SJCRH30 (cell line): Measurements from ENCODE around the gene NR1H3. TPM values are rescaled to one million over a fixed set of nuclear protein-coding genes. Genes with fewer than 3 reads are reported as not detected.
"Not testable (repeated sequence)": the region's sequence is repeated elsewhere in the genome, so short reads cannot be mapped to it uniquely, and the experiment has no call there.

Experiments
- DNase-seq, 2 experiments: peaks; one replicate each; pipeline ENCODE4 v3.0.0-alpha.2; 2015 to 2020
- H3K27ac ChIP-seq: fragments of 250-450 bp; sonication (Bioruptor Pico); 2 replicates; pipeline ENCODE4 v1.5.1; 2020; ENCODE audit warnings: mild to moderate bottlenecking, moderate library complexity
- H3K27me3 ChIP-seq: fragments of 250-450 bp; sonication (Bioruptor Pico); 2 replicates; pipeline ENCODE4 v1.5.1; 2020; ENCODE audit warnings: mild to moderate bottlenecking, moderate library complexity
- H3K36me3 ChIP-seq: fragments of 250-450 bp; sonication (Bioruptor Pico); 2 replicates; pipeline ENCODE4 v1.5.1; 2020; ENCODE audit warnings: mild to moderate bottlenecking, moderate library complexity
- H3K4me1 ChIP-seq: fragments of 250-450 bp; sonication (Bioruptor Pico); 2 replicates; pipeline ENCODE4 v1.5.1; 2020; ENCODE audit warnings: mild to moderate bottlenecking, moderate library complexity
- H3K4me3 ChIP-seq: fragments of 250-450 bp; sonication (Bioruptor Pico); 2 replicates; pipeline ENCODE4 v1.5.1; 2020; ENCODE audit warnings: mild to moderate bottlenecking, moderate library complexity
- H3K9me3 ChIP-seq: fragments of 250-450 bp; sonication (Bioruptor Pico); replicated peaks from 2 replicates; pipeline ENCODE4 v1.5.1; 2020; ENCODE audit warnings: mild to moderate bottlenecking, moderate library complexity
- total RNA-seq: library from RNA; depleted of rRNA; stranded (reverse); fragments of >200 nt; shearing (Covaris generic); gene quantifications from 2 replicates; pipeline ENCODE4 v1.2.3, GENCODE V29; 2014

The NR1H3 gene
- total RNA-seq, 1 experiment from 2014 or later = 4.1 TPM

DNA sequence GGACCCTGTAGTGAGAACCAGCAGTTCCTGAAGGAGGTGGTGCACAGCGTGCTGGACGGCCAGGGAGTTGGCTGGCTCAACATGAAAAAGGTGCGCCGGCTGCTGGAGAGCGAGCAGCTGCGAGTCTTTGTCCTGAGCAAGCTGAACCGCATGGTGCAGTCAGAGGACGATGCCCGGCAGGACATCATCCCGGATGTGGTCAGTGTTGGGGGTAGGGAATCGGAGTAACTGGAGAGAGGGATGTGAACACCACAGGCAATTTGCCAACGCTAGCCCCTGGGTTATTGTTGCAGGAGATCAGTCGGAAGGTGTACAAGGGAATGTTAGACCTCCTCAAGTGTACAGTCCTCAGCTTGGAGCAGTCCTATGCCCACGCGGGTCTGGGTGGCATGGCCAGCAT lies 32.1 kb downstream of the NR1H3 start:
- H3K9me3 ChIP-seq = no peaks in the 10 kb centered on the region
- H3K4me1 ChIP-seq = no peaks in the 10 kb centered on the region
- H3K27ac ChIP-seq = no peak overlapping the region
- no peak overlapping the region for H3K4me3 ChIP-seq
- no peaks in the 10 kb centered on the region for H3K27me3 ChIP-seq
- peaks cover 59% of the 10 kb centered on the region for H3K36me3 ChIP-seq
- no peak for DNase-seq

DNA sequence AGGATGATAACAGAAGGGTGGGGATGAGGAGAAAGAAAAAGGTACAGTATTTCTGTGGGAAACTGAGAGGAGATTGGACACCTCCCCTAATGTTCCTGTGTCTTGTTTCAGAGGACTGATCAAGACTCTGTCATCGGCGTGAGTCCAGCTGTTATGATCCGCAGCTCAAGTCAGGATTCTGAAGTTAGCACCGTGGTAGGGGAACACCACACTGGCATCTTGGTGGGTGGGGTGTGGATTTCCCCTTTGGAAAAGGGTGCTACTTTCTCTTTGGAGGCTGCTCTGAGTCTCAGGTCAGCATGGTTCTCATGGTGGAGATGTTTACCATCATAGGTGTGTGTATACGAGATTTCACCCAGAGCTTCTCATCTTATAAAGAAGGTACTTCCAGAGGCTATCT lies 37.6 kb downstream of the NR1H3 start:
- Histone ChIP-seq H3K27me3 (no peaks in the 10 kb centered on the region), H3K27ac (no peak overlapping the region), H3K36me3 (peaks cover 66% of the 10 kb centered on the region)

DNA sequence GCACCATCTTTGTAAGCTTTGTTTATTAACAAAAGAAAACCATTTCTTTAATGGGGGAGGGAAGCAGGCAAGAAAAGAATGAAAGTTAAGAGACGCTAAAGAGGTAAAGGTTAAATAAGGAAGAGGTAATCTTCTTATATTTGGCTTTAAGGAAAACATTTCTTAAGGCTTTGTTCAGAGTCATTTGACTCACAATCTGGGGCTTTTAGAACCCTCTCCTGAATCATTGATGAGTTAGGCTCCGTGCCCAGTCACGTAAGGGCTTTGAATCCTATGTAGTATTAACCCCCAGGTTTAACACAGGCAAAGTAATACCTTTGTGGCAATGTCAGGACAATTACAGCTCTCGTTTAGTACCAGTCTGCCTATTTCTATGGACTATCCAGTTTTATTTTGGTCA lies 38.2 kb downstream of the NR1H3 start:
- Histone ChIP-seq H3K27ac (no peak overlapping the region), H3K4me3 (no peak overlapping the region), H3K4me1 (no peaks in the 10 kb centered on the region), H3K9me3 (peaks cover 3% of the 10 kb centered on the region; the same call in 1 of the 2 replicates), H3K27me3 (no peaks in the 10 kb centered on the region), H3K36me3 (peaks cover 65% of the 10 kb centered on the region)
- no peak for DNase-seq

More for the DNA sequence above, 37.6 kb downstream of the NR1H3 start:
- H3K4me3 ChIP-seq = no peak overlapping the region
- no peak for DNase-seq
- H3K4me1 ChIP-seq = no peaks in the 10 kb centered on the region
- peaks cover 3% of the 10 kb centered on the region; the same call in 1 of the 2 replicates for H3K9me3 ChIP-seq

DNA sequence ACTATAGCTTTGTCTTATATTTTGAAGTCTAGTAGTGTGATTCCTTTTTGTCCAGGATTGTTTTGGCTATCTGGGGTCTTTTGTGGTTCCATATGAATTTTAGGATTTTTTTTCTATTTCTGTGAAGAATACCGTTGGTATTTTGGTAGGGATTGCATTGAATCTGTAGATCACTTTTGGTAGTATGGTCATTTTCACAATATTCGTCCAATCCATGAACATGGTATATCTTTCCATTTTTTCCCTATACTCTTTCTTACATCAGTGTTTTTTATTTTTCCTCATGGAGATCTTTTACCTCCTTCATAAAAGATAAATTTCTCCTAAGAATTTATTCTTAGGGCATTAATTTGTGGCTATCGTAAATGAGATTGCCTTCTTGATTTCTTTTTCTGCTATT lies 41.3 kb downstream of the NR1H3 start:
- H3K36me3 ChIP-seq = peaks cover 69% of the 10 kb centered on the region
- H3K27ac ChIP-seq = no peak overlapping the region
- H3K27me3 ChIP-seq = no peaks in the 10 kb centered on the region
- H3K9me3 ChIP-seq = peaks cover 13% of the 10 kb centered on the region
- H3K4me1 ChIP-seq = no peaks in the 10 kb centered on the region
- no peak for DNase-seq
- no peak overlapping the region for H3K4me3 ChIP-seq

DNA sequence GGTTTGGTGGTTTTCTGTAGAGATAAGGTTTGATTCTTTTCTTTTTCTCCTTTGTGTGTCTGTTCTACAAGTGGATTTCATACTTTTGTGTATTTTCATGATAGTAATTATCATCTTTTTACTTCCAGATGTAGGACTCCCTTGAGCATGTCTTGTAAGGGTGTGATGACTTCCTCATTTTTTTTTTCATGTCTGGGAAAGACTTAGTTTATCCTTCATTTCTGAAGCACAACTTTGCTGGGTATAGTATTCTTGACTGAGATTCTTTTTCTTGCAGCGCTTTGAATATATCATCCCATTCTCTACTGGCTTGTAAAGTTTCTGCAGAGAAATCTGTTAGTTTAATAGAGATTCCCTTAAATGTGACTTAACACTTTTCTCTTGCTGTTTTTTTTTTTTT lies 45.1 kb downstream of the NR1H3 start:
- H3K4me3 ChIP-seq = no peak overlapping the region
- no peak overlapping the region for H3K27ac ChIP-seq
- H3K27me3 ChIP-seq = no peaks in the 10 kb centered on the region
- peaks cover 76% of the 10 kb centered on the region for H3K36me3 ChIP-seq
- no peaks in the 10 kb centered on the region for H3K4me1 ChIP-seq
- no peak for DNase-seq
- peaks cover 13% of the 10 kb centered on the region for H3K9me3 ChIP-seq

DNA sequence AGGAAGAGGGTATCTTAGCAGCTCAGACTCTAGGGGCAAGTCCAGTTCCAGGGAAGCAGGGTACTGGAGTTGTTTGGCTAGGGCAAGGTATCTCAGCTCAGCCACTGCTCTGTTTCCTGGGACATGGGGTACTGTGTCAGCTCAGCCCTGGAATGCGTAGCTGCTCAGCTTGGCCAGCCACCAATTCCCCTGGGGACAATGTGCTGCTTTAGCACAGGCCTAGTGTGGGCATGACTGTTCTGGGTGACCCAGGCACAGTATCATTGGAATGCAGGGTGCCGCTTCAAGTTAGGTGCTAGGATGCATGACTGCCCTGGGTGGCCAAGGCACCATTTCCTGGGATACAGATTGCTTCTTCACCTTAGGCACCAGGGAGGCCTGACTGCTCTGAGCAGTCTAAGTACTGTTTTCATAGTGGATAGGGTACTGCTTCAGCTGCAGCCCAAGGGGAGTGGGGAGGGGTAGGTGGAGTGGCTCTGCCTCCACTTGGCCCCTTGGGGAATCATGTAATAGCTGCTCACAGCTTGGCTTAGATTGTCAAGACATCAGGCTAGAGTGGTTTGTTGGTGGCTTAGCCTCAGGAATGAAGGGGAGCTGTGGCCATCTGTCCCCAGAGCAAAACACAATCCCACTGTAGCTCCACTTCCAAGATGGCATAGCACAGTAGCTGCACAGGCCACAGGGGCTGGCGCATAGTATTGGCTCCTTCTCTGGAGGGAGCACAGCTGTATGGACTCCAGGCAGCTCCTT lies 48.1 kb downstream of the NR1H3 start:
- no peak overlapping the region for H3K27ac ChIP-seq
- no peaks in the 10 kb centered on the region for H3K4me1 ChIP-seq
- peaks cover 10% of the 10 kb centered on the region for H3K9me3 ChIP-seq
- peaks cover 78% of the 10 kb centered on the region for H3K36me3 ChIP-seq
- H3K4me3 ChIP-seq = no peak overlapping the region
- DNase-seq = no peak
- no peaks in the 10 kb centered on the region for H3K27me3 ChIP-seq

DNA sequence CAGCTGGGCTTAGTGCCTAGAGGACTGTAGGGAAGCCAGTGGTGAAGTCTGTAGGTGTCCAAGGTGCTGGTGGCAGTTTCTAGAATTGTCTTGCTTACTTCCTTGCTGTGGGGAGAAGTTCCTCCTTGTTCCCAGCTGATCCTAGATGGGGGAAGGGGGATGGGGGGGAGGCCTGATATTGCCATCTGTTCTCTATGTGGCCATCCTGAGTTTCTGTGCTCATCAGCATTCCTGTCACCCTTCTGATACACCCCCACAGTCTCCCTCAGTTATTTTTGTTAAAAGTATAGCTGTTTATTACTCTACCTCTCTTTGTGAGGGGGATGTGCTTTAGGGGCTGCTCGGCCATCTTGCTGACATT lies 48.7 kb downstream of the NR1H3 start:
- Histone ChIP-seq H3K27me3 (no peaks in the 10 kb centered on the region), H3K4me1 (no peaks in the 10 kb centered on the region), H3K4me3 (no peak overlapping the region), H3K9me3 (peaks cover 10% of the 10 kb centered on the region), H3K27ac (no peak overlapping the region), H3K36me3 (peaks cover 74% of the 10 kb centered on the region)
- no peak for DNase-seq

DNA sequence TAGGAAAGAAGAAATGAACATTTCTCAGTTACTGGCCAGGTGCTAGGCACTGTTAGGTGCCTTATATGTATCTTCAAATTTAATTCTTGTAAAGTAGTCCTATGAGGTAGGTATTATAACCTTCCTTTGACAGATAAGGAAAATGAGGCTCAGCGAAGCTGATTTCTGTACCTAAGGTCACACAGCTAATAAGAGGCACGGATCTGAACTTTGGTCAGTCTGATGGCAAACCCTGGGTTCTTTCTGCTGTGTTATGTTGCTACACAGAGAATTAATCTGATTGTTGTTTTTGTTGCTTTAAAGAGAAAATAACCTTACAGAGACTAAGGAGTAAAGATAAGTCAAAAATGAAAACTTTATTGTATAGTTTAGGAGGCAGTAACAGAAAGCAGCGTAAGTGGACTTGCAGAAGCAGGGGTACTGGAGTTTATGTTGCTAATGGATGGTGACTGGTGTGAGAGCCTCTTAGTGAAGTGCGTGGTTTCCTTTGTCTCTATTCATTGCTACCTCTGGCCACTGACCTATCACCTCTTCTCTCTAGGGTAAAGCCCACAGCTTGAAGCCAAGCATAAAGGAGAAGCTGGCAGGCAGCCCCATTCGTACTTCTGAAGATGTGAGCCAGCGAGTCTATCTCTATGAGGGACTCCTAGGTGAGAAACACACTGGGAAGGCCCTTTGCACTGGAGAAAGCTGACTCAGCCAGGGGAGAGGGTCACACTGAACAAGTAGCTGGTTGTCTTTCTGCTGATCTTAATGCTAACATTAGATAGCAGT lies 50.4 kb downstream of the NR1H3 start:
- no peak overlapping the region for H3K27ac ChIP-seq
- H3K36me3 ChIP-seq = peaks cover 70% of the 10 kb centered on the region
- no peaks in the 10 kb centered on the region; the same call in 1 of the 2 replicates for H3K9me3 ChIP-seq
- no peak overlapping the region for H3K4me3 ChIP-seq
- H3K4me1 ChIP-seq = no peaks in the 10 kb centered on the region
- no peak for DNase-seq
- H3K27me3 ChIP-seq = no peaks in the 10 kb centered on the region

DNA sequence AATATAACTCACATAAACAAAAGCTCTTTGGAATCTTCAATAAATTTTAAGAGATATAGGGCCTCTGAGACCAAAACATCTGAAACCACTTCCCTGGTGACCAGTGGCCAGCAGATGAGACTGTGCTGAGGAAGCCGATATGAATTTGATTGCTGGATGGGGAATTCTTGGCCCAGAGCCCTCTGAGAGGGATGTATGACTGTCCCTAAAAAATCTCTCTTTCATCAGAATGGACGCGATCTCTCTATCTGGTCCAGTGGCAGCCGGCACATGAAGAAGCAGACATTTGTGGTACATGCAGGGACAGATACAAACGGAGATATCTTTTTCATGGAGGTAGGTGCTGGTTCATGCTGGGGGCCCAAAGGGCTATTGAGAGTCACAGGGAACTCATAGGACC lies 57.2 kb downstream of the NR1H3 start:
- H3K4me1 ChIP-seq = no peaks in the 10 kb centered on the region
- H3K9me3 ChIP-seq = no peaks in the 10 kb centered on the region
- H3K27me3 ChIP-seq = no peaks in the 10 kb centered on the region
- H3K4me3 ChIP-seq = no peak overlapping the region
- no peak for DNase-seq
- H3K27ac ChIP-seq = no peak overlapping the region
- peaks cover 42% of the 10 kb centered on the region for H3K36me3 ChIP-seq

DNA sequence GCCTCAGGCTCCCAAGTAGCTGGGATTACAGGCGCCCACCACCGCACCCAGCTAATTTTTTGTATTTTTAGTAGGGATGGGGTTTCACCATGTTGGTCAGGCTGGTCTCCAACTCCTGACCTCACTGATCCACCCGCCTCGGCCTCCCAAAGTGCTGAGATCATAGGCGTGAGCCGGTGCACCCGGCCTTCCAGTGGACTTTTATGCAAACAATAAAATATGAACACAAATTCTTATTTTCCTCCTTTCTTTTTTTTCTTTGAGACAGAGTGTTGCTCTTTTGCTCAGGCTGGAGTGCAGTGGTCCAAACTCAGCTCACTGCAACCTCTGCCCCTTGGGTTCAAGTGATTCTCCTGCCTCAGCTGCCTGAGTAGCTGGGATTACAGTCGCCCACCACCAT lies 58.7 kb downstream of the NR1H3 start:
- not testable (repeated sequence) for H3K9me3 ChIP-seq, H3K27me3 ChIP-seq, DNase-seq, H3K27ac ChIP-seq, H3K4me3 ChIP-seq, H3K4me1 ChIP-seq
- H3K36me3 ChIP-seq = peaks cover 31% of the 10 kb centered on the region

DNA sequence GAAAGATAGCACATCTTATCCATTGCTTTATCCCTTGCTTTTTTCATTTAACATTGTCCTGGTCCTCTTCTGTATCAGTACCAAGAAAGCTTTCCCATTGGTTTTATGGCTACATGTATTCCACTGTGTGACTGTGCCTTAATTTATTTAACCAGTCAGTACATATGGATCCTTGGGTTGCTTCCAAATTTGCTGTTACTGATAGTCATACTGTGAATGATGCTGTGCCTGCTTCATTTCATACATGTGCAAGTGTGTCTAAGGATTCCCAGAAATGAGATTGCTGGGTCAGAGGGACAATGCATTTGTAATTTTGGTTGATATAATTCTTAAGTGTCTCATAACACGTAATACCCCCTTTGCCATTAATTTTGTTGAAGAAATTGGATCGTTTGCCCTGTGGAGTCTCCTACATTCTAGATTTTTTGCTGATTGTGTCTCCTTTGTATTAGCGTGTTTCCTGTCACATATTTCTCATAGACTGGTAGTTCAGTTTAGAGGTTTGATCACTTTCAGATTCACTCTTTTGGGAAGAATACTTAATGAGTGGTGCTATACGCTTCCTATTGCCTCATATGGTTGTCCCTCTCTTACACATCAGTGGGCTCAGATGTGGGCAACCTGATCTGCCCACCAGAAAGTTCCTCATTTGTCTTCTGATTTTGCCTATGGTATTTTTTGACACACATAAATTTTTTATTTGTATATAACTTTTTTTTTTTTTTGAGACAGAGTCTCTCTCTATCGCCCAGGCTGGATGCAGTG lies 59.5 kb downstream of the NR1H3 start:
- Histone ChIP-seq H3K27me3 (no peaks in the 10 kb centered on the region), H3K4me3 (no peak overlapping the region), H3K9me3 (no peaks in the 10 kb centered on the region), H3K36me3 (peaks cover 29% of the 10 kb centered on the region), H3K4me1 (no peaks in the 10 kb centered on the region), H3K27ac (no peak overlapping the region)
- no peak for DNase-seq

DNA sequence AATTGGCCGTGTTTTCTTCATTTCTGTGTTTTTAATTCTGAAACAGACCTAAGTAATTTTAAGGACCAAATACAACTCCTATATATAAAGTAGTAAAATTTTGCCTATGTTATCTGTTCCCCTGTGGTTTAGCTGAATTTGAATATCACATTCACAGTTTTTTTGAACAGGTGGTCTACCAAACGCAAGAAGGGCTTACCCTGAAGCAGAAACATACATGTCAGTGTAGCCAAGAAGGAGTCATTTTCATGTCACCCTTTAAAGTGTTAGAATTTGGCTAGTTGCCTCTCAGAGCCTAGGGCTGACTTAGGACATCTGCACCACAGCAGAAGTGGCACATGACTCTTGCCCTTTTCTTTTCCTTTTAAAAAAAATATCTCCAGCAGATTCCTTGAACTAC lies 60.4 kb downstream of the NR1H3 start:
- Histone ChIP-seq H3K36me3 (peaks cover 23% of the 10 kb centered on the region), H3K4me1 (no peaks in the 10 kb centered on the region), H3K27ac (no peak overlapping the region), H3K4me3 (no peak overlapping the region), H3K27me3 (no peaks in the 10 kb centered on the region), H3K9me3 (no peaks in the 10 kb centered on the region)
- DNase-seq = no peak
